22Rv1 (cell line): Measurements from ENCODE around the gene NRAS.

ENCODE experiments used
- H3K27ac ChIP-seq: fragments of 450-650 bp; 2 replicates; pipeline ENCODE4 v1.5.1; 2017
- CTCF ChIP-seq: fragments of 450-650 bp; IDR thresholded peaks from 2 replicates; pipeline ENCODE4 v1.5.1; 2017; ENCODE audit warnings: mild to moderate bottlenecking
- ZFX ChIP-seq: fragments of 450-650 bp; IDR thresholded peaks from 2 replicates; pipeline ENCODE4 v1.6.1; 2017; ENCODE audit warnings: antibody characterized with exemption, borderline replicate concordance

The NRAS gene

GRCh38 chr1:114695430-114696058 lies 21.0 kb downstream of the NRAS start, which contains the start of gene AMPD1:
Gene AMPD1, minus strand, starts transcription at chr1:114695546. Its CDS starts 75 bp downstream, at chr1:114695471.
- TF ChIP-seq ZFX (no peak), CTCF (no peak)
- no peak within 1 kb of the TSS for H3K27ac ChIP-seq

GRCh38 chr1:114694540-114695310 lies 21.8 kb downstream of the NRAS start:
- TF ChIP-seq CTCF = no peak
- no peak for TF ChIP-seq ZFX
- no peak overlapping the region for H3K27ac ChIP-seq

GRCh38 chr1:114692947-114693346 lies 23.6 kb downstream of the NRAS start:
- TF ChIP-seq ZFX (no peak), CTCF (no peak)
- no peak overlapping the region for H3K27ac ChIP-seq

GRCh38 chr1:114691061-114691460 lies 25.5 kb downstream of the NRAS start:
- H3K27ac ChIP-seq = no peak overlapping the region
- TF ChIP-seq CTCF (no peak), ZFX (no peak)

GRCh38 chr1:114690148-114690547 lies 26.4 kb downstream of the NRAS start:
- H3K27ac ChIP-seq = no peak overlapping the region
- TF ChIP-seq ZFX = no peak
- TF ChIP-seq CTCF = no peak

- H3K27ac ChIP-seq = no peak overlapping the region
- TF ChIP-seq ZFX (no peak), CTCF (no peak)
Measured at GRCh38 chr1:114688526-114688925, 28.0 kb downstream of the NRAS start.

- TF ChIP-seq ZFX = no peak
- no peak for TF ChIP-seq CTCF
- H3K27ac ChIP-seq = no peak overlapping the region
Measured at GRCh38 chr1:114685851-114686250, 30.7 kb downstream of the NRAS start.
